ENCODE results near the gene ERN2.
A peak's percentile ranks its signal among the peaks of the same experiment; 100 is the strongest.

Gene ERN2

DNA sequence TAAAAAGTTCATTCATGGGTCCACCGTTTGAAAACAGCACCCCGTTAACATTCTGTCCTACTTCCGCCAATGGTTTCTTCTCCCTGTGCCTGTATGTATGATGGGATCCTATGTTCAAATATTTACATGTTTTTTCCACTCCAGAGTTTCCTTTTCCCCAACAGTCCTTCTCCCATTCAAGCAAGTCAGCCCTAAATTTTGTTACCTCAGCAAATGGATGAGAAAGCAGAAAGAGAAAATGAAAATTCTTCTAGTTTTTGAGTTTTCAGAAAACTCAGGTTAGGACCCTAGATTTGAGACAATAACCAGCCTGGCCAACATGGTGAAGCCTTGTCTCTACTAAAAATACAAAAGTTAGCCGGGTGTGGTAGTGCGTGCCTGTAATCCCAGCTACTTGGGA lies 3.5 kb upstream of the ERN2 start:
- DNase-seq, result no peak

- no peak for DNase-seq
Observed at GRCh38 chr16:23711785-23712184, 1.2 kb downstream of the ERN2 start.

DNA sequence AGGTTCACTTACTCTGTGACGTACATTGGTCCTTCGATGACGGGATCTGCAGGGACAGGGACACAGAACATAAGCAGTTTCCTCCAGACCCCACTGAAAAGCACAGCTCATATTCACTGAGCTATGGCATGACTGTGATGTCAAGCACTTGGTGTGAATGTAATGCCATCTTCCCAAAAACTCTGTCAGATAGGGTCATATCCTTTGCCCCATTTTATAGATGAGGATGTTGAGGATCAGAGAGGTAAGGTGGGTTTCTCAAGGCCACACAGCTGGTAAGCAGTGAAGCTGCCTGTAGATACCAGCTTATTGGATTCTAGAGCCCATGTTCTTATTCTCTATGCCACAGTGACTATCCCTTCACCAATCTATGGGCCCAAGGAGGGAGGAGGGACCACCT lies 2.5 kb downstream of the ERN2 start:
- DNase-seq, result no peak

DNA sequence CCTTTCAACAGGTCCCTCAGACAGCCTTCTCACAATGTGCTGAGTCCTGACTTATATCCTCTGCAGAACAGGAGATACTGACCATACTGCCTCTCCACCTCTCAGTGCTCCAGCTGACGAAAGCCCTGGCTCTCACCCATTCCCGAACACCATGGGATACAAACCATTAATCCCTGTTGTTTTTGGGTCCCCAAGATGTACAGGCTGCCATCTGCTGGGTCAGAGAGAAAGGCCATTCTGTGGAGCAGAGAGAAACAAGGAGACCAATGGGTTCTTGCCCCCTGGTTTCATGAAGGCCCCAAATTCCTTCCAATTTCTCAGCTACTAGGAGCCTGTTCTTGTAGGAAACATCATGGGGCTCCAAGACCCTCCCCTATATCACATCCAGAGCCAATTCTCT lies 3.0 kb downstream of the ERN2 start:
- DNase-seq, result no peak

- no peak for DNase-seq
Observed at GRCh38 chr16:23709536-23709935, 3.5 kb downstream of the ERN2 start.

DNA sequence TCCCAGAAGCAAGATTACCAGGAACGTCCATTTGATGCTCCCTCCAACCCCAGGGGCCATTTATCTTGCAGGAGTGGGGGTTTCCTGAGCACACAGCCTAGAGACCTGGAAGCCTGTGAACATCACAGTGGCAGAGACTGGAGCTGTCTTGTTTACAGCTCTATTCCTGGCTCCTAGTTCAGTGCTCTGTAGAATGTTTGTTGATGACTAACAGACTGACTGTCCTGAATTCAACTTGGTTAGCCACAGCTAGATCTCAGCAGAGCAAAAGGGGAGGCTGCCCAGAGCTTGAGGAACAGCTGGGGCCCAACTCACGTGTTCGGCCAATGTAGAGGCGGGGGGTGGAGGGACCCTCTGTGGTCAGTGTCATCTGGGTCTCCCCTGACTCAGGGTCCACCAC lies 6.6 kb downstream of the ERN2 start:
- no peak for DNase-seq

DNA sequence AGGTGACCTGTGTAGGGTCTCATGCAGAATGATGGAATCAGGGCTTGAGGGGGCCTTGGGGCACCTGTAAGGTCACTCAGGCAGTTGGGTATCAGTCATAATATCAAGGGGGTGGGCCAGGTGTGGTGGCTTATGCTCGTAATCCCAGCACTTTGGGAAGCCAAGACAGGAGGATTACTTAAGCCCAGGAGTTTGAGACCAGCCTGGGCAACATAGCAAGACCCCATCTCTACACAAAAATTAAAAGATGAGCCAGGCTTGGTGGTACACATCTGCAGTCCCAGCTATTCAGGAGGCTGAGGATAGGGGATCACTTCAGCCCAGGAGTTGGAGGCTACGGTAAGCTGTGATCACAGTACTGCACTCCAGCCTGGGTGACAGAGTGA lies 7.5 kb downstream of the ERN2 start:
- no peak for DNase-seq

- DNase-seq, result no peak
Observed at GRCh38 chr16:23704772-23705516, 8.1 kb downstream of the ERN2 start.

DNA sequence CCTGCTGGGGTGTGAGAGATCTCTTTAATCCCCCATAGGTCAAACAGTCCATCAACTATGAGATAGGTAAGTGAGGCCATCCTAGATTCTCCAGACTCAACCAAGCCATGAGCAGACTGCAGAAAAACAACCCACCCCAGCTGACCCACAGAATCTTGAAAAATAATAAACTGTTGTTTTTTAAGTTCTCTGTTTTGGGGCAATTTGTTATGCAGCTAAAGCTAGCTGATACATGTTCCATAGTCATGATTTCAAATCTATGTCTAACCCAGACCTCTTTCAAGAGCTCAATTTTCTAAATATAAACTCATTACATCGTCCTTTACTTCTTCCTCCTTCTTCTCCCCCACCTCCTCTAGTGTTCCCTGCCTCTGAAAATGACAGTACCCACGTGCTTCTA lies 10.1 kb downstream of the ERN2 start:
- no peak for DNase-seq

DNA sequence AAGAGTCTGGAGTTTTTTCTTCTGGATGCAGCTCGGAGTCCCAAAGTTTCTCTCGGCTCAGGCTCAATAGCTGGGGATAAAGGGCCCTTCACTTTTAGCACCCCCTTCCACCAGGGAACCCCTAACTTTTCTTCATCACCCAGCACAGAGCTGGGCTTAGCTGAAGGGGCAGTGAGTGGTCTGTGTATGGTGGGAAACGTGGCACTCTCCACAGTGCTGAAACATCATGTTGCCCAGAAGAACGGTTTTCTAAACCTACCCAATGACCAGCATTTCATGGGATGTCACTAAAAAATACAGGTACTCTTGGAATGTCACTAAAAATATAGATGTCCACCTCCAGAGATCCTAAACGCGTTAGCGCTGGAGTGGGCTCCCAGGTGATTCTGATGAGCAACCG lies 12.0 kb downstream of the ERN2 start:
- DNase-seq, result no peak

DNA sequence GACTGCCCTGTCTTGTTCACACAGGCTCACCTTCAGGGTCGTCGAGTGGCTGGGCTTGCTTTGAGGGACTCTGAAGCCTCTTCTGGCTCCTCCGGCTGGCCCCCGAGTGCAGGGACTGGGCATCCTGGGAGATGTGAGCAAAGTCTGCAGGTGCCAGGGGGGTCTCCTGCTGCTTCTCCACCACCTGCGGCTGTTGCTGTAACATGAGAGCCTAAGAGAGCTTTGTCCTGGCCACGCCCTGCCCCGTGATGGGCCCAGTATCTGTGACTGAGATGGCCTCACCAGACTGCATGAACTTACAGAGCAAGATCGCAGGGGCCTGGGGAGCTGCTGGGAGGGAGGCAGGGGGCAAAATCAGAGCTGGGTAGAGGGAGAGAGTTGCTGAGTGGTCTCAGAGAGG lies 12.5 kb downstream of the ERN2 start:
- DNase-seq, result peak; percentile 16

DNA sequence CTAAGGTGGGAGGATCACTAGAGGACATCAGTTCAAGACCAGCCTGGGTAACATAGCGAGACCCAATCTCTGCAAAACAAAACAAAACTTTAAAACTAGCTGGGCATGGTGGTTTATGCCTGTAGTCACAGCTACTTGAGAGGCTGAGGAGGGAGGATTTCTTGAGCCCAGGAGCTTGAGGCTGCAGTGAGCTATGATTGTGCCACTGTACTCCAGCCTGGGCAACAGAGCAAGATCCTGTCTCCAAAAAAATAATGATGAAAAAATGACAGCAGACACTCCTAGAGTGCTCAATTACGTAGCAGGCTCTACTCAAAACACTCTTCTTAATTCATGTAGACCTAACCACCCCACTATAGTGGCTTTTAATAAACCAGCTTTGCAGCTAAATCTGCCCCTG lies 12.9 kb downstream of the ERN2 start:
- no peak for DNase-seq

GRCh38 chr16:23699100-23699499 lies 13.9 kb downstream of the ERN2 start:
- no peak for DNase-seq

DNA sequence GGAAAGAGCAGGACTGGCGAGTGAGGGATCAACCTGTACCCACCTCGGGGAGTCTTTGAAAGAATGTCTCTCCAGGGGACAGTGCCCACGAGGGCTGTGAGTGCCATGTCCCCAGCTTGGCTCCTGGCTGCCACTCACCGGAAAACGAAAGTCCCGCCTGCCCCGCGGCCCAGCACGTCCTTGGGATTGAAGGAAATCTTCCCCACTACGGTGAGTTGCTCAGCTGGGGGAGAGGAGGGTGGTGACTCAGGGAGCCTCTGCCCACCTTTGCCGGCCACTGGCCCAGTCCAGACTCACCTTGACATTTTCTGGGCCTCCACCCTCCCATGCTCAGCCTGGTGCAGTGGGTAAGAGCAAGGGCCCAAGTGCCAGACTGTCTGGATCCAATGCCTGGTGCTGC lies 17.3 kb downstream of the ERN2 start:
- no peak for DNase-seq

- DNase-seq, result peak; percentile 8
Observed at GRCh38 chr16:23694644-23695373, 18.2 kb downstream of the ERN2 start.

GRCh38 chr16:23694265-23694643 lies 18.8 kb downstream of the ERN2 start:
- DNase-seq, result no peak

GRCh38 chr16:23692190-23692837 lies 20.7 kb downstream of the ERN2 start:
- no peak for DNase-seq

DNA sequence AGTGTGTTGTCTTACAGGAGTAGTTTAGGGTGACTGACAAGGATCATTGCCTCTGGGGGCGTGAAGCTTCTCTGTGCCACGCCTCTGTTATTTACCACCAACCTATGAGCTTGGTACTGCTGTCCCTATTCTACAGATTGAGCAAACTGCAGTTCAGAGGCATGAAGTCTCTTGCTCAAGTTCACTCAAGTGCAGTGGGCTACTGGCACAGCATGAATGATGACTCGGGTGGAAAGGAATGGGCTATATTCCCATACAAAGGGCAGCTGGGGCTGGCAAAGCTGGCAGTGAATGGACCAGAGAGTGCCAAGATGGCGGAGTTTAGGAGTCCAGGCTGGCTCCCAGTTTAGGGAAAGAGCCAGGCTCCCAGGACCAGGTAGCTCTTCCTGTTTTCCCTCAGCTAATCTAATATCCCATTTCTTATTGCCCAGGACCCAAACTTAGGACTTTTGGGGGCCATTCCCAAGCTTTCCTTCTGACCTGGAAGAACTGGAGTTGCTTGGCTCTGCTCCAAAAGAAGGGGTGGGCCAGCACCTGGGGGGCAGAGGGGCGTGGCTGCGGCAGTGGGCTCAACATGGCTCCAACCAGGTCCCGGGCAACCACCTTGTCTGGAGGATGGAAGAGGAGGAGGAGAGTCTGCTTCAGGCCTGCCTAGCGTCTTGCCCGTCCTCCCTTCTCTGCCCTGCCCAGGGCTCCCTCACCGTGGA lies 21.4 kb downstream of the ERN2 start:
- no peak for DNase-seq

DNA sequence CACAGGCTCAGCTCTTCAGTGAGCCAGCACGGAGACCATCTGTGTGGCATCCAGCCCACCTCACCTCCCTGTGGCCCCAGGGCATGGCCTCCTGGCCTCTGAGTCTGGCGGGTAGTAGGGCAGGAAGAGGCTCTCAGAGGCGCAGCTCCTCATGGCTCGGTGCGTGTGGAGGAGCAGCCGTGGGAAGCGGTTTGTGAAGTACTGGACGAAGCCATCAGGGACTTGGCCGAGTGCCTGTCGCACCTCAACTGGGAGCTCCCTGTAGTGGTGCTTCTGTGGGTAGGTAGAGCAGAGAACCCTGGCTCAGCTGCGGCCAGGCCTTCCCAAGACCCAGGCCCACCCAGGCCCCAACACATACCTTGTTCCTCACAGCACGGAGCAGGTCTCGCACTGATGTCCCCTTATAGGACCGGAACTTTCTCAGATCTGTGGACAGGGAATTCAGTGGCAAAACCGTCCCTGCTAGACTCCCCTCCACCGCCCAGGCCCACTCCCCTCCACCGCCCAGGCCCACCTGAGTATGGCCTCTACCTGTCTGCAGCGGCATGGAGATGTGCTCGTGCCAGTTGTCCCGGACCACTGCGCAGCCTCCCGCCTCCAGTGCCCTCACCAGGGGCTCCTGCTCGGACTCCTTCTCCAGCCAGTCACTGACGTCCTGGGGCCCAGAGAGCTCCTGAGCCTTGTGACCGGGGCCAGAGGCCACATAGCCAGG lies 22.1 kb downstream of the ERN2 start:
- DNase-seq, result no peak

DNA sequence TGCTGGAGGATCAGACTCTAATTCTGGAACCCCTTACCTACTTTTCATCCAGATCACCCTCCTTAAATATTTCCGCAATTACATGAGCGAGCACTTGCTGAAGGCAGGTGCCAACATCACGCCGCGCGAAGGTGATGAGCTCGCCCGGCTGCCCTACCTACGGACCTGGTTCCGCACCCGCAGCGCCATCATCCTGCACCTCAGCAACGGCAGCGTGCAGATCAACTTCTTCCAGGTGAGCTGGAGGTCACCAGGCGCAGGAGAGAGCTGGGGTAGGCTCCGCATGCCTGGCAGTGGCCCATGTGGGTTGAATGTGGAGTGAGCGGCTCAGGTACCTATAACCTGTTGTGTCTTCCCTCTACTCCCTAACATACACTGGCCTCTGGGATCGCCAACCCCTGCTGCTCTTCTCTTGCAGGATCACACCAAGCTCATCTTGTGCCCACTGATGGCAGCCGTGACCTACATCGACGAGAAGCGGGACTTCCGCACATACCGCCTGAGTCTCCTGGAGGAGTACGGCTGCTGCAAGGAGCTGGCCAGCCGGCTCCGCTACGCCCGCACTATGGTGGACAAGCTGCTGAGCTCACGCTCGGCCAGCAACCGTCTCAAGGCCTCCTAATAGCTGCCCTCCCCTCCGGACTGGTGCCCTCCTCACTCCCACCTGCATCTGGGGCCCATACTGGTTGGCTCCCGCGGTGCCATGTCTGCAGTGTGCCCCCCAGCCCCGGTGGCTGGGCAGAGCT lies 23.4 kb downstream of the ERN2 start:
- DNase-seq, result no peak

DNA sequence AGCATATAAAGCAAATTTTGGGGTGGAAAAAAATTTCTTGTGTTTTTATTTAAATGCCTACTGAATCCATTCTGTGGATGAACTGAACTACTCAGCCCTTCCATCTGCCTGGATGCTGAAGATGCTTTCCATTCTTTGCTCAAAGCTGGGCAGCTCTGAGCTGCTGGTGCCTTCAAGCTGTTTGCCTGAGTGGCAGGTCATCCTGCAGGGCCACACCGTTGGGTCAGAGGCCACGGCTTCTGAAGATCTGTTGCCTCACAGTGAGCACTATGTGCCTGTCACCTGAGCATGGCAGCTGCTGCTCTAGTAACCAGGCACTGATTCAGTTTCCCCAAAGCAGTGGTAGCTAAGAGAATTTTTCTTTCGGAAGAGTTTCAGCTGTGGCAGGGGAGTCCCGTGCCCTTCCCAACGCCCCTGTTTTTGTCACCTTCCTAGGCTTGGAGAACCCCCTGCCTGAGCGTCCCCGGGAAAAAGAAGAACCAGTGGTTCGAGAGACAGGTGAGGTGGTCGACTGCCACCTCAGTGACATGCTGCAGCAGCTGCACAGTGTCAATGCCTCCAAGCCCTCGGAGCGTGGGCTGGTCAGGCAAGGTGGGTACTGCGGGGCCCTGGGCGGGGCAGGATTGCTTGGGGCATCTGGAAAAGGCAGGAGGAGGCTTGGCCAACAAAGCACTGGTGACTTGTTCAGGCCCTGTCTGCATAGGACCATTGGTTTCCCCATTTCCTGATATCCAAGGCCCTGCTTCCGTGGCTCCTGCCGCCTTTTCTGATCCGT lies 25.8 kb downstream of the ERN2 start:
- no peak for DNase-seq

Data from NCI-H526 treated with DMSO at 0.1 percent for 48 hours (cell line).